Liver (tissue), 3 donors: ENCODE results near the gene DDN.

Experiments used
- ATF3 ChIP-seq: IDR thresholded peaks from 2 replicates; pipeline ENCODE4 v1.6.1; 2016; ENCODE audit warnings: antibody characterized with exemption
- CTCF ChIP-seq: fragments of 150-350 bp; IDR thresholded peaks from 2 replicates; pipeline ENCODE4 v1.5.1; 2017; ENCODE audit warnings: improper control_type of control experiment, low read depth, low read length; ENCODE audit not compliant: missing input control
- EGR1 ChIP-seq, 2 donors: IDR thresholded peaks; 2 replicates each; pipeline ENCODE4 v1.6.1; 2016 to 2018; ENCODE audit warnings: antibody characterized with exemption in 2 of 2, low read depth in 2 of 2
- FOXA1 ChIP-seq: IDR thresholded peaks from 2 replicates; pipeline ENCODE4 v1.6.1; 2016; ENCODE audit warnings: antibody characterized with exemption
- RAD21 ChIP-seq, 2 donors: IDR thresholded peaks; 2 replicates each; pipeline ENCODE4 v1.6.1; 2016; ENCODE audit warnings: antibody characterized with exemption in 2 of 2, mild to moderate bottlenecking in 2 of 2
- SP1 ChIP-seq: IDR thresholded peaks from 2 replicates; pipeline ENCODE4 v1.6.1; 2018; ENCODE audit warnings: antibody characterized with exemption, mild to moderate bottlenecking
- TAF1 ChIP-seq: conservative IDR thresholded peaks from 2 replicates; pipeline ENCODE4 v1.6.1; 2016; ENCODE audit warnings: antibody characterized with exemption, mild to moderate bottlenecking
- TF ChIP-seq, protein P1 (sequence below): IDR thresholded peaks from 2 replicates; pipeline ENCODE4 v1.6.1; 2016; ENCODE audit warnings: antibody characterized with exemption
- TF ChIP-seq, protein P2 (sequence below): IDR thresholded peaks from 2 replicates; pipeline ENCODE4 v1.6.1; 2016; ENCODE audit warnings: antibody characterized with exemption, mild to moderate bottlenecking
- TF ChIP-seq, protein P3 (sequence below): IDR thresholded peaks from 2 replicates; pipeline ENCODE4 v1.6.1; 2016; ENCODE audit warnings: antibody characterized with exemption
- donor health status: healthy.
- donor health status: healthy.

DNA sequence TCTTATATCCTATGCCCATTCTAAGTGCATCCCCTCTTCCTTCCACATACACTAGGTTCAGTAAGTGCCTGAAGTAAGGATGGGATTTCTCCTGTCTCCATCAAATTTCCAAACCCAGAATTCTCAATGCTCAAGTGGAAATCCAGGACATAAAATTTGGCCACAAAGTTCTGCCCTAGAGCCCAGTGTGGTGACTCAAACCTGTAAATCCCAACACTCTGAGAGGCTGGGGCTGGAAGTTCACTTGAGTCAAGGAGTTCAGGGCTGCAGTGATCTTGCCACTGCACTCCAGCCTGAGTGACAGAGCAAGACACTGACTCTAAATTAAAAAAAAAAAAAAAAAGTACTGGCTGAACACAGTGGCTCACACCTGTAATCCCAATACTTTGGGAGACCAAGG lies 37.4 kb downstream of the DDN start:
- TF ChIP-seq CTCF (no peak), TAF1 (no peak), ATF3 (no peak), FOXA1 (no peak), RAD21 (IDR thresholded peaks at IDR 0.05) (no peak), SP1 (no peak), EGR1 (IDR thresholded peaks at IDR 0.05; ENCODE audit: low read depth in 2 of 2) (no peak)
- TF ChIP-seq, protein P1, sequence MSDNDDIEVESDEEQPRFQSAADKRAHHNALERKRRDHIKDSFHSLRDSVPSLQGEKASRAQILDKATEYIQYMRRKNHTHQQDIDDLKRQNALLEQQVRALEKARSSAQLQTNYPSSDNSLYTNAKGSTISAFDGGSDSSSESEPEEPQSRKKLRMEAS, result no peak
- TF ChIP-seq, protein P2, sequence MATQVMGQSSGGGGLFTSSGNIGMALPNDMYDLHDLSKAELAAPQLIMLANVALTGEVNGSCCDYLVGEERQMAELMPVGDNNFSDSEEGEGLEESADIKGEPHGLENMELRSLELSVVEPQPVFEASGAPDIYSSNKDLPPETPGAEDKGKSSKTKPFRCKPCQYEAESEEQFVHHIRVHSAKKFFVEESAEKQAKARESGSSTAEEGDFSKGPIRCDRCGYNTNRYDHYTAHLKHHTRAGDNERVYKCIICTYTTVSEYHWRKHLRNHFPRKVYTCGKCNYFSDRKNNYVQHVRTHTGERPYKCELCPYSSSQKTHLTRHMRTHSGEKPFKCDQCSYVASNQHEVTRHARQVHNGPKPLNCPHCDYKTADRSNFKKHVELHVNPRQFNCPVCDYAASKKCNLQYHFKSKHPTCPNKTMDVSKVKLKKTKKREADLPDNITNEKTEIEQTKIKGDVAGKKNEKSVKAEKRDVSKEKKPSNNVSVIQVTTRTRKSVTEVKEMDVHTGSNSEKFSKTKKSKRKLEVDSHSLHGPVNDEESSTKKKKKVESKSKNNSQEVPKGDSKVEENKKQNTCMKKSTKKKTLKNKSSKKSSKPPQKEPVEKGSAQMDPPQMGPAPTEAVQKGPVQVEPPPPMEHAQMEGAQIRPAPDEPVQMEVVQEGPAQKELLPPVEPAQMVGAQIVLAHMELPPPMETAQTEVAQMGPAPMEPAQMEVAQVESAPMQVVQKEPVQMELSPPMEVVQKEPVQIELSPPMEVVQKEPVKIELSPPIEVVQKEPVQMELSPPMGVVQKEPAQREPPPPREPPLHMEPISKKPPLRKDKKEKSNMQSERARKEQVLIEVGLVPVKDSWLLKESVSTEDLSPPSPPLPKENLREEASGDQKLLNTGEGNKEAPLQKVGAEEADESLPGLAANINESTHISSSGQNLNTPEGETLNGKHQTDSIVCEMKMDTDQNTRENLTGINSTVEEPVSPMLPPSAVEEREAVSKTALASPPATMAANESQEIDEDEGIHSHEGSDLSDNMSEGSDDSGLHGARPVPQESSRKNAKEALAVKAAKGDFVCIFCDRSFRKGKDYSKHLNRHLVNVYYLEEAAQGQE, result no peak
- TF ChIP-seq, protein P3, sequence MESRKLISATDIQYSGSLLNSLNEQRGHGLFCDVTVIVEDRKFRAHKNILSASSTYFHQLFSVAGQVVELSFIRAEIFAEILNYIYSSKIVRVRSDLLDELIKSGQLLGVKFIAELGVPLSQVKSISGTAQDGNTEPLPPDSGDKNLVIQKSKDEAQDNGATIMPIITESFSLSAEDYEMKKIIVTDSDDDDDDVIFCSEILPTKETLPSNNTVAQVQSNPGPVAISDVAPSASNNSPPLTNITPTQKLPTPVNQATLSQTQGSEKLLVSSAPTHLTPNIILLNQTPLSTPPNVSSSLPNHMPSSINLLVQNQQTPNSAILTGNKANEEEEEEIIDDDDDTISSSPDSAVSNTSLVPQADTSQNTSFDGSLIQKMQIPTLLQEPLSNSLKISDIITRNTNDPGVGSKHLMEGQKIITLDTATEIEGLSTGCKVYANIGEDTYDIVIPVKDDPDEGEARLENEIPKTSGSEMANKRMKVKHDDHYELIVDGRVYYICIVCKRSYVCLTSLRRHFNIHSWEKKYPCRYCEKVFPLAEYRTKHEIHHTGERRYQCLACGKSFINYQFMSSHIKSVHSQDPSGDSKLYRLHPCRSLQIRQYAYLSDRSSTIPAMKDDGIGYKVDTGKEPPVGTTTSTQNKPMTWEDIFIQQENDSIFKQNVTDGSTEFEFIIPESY, result no peak
